Measurements from ENCODE around the gene HPS1.

- TF ChIP-seq CTCF (IDR thresholded peaks at IDR 0.05; ENCODE audit: control extremely low read depth in 1 of 3, insufficient read depth in 1 of 3, low read depth in 1 of 3, low read length in 3 of 3) (no peak), POLR2A (IDR thresholded peaks at IDR 0.05; ENCODE audit: control extremely low read depth in 1 of 2, low read depth in 2 of 2, low read length in 2 of 2) (no peak), TAF1 (IDR thresholded peaks at IDR 0.05; ENCODE audit: low read depth, low read length) (no peak), JUND (IDR thresholded peaks at IDR 0.05; ENCODE audit: low read length) (no peak), MAX (IDR thresholded peaks at IDR 0.05) (no peak), USF2 (IDR thresholded peaks at IDR 0.05; ENCODE audit: low read length) (no peak), SIRT6 (IDR thresholded peaks at IDR 0.05; ENCODE audit: low read length) (no peak)
Observed at GRCh38 chr10:98445200-98445812, 1.4 kb downstream of the HPS1 start.

Data from H1 (cell line).